ENCODE measurements around the gene MYO18A.

Gene MYO18A

DNA sequence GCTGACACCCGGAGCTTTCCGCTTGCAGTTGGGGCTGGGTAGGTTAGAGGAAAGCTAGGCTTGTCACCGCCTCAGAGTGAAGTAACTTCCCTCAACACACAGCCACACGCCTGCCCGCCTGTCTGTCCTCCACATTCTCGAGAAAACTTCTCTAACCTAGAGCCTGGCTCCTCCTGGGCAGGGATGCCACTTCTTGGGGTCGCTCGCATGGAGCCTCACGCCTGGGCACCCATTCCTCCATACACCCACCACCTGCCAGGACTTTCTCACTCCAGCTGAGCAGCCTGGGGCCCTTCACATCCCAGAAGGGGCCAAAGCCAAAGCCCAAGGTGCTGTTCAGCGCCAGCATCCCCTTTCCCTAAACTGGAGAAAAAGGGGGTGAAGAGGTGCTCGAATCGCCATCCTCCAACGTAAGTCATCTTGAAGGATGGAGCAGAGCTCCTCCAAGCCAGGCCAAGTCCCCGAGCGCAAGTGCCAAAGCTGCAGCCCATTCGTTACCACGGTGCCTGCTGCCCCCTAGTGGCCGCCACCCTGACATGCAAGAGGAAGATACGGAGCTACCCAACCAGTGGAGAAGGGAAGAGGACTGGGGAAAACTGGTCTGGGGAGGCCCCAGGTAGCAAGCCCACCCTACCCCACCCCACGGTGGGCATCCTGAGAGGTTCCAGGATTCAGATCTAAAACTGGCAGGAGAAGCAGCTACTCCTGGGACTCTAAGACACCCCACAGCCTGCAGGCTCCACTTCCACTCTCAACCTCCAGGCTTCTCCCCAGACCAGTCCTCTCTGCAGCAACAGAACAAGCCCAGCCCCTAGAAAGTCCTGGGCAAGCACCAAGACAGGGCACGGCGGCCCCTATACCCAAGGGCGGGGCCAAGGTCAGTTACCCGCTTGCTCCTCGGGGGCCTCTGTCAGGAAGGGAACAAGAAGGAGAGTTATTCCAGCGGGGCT lies 63.1 kb downstream of the MYO18A start:
- DNase-seq (ENCODE audit: low read depth in 2 of 2): peak; percentile 71 to 77
- H3K4me3 ChIP-seq (replicated peaks in 1 of 2; ENCODE audit: low read depth in 2 of 2, low read length in 2 of 2): no peak overlapping the region
- TF ChIP-seq, protein P1, sequence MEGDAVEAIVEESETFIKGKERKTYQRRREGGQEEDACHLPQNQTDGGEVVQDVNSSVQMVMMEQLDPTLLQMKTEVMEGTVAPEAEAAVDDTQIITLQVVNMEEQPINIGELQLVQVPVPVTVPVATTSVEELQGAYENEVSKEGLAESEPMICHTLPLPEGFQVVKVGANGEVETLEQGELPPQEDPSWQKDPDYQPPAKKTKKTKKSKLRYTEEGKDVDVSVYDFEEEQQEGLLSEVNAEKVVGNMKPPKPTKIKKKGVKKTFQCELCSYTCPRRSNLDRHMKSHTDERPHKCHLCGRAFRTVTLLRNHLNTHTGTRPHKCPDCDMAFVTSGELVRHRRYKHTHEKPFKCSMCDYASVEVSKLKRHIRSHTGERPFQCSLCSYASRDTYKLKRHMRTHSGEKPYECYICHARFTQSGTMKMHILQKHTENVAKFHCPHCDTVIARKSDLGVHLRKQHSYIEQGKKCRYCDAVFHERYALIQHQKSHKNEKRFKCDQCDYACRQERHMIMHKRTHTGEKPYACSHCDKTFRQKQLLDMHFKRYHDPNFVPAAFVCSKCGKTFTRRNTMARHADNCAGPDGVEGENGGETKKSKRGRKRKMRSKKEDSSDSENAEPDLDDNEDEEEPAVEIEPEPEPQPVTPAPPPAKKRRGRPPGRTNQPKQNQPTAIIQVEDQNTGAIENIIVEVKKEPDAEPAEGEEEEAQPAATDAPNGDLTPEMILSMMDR (IDR thresholded peaks at IDR 0.05; ENCODE audit: low read depth, low read length): peak; percentile 91

DNA sequence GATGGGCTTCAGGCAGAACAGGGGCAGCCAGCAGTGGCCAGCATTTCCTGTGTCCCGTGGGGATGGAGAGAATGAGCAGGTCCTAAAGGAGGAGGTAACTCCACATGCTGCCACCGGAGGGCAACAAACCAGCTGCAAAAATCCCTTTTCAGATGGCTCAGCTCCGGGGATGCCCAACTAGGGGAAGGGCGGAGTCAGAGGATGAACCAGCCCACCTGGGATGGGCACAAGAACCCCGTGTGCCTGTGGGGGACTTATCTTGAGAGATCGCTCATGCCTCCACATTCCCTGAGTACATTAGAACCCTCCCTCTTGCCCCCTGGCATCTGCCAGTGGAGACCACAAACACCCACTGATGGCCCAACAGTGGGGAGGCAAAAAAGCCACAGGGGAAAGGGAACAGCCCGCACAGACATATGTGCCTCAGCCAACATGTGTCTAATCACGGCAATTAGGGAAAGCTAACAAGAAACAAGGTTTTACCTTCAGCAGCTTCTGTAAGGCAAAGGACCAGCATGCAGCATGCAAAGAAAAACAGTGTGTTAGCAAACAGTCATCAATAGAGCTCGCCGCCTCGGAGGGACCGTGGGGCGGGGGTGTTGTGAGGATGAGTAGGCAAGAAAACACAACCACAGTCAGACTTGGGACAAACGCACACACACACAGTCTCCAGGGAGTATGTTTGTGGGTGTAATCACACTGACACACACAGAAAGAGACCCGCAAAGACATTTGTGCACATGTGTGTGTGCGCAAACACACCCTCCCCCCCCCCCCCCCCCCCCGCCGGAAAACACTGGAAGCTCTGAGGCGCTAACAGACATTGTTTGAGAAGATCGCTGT lies 64.0 kb downstream of the MYO18A start:
- peak; percentile 54 to 67 for DNase-seq (ENCODE audit: low read depth in 2 of 2)
- H3K4me3 ChIP-seq (replicated peaks in 1 of 2; ENCODE audit: low read depth in 2 of 2, low read length in 2 of 2): no peak overlapping the region
- TF ChIP-seq, protein P1 (IDR thresholded peaks at IDR 0.05; ENCODE audit: low read depth, low read length): peak; percentile 55

DNA sequence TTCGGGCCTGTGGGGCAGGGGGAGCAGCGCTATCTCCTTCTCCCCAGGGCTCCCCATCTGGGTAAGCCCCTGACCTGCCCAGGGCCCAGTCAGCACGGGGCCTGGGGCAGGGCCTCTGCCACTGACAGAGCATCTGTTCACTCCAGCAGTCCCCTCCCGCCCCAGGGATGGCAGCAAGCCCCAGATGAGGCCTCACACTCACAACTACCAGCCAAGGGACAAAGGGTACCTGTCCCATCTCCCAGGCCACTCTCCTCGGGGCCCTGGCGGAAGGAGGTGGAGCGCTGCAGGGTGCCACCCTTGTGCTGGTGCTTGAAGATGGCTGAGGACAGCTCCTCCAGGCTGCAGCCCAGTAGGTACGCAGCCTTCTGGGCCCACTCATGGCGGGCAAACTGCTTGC lies 64.8 kb downstream of the MYO18A start:
- TF ChIP-seq, protein P1 (IDR thresholded peaks at IDR 0.05; ENCODE audit: low read depth, low read length): no peak
- H3K4me3 ChIP-seq (replicated peaks in 1 of 2; ENCODE audit: low read depth in 2 of 2, low read length in 2 of 2): no peak overlapping the region
- no peak for DNase-seq (ENCODE audit: low read depth in 2 of 2)

DNA sequence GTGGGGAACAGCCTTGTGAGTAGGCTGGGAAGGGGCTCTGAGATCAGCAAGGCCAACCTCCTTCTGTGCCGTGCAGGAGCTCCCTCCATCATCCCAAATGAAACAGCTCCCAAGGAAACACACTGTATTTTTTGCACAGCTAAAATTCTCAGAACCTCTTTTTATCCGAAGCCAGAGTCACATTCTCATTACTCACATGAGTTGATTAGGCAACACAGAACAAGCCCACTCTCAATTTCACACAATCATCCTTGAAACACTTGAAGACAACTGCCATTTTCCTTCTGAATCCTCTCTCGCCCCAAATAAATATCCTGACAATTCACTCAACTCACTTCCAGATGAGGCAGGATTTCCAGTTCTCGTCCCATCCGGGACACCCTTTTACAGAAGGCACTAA lies 66.1 kb downstream of the MYO18A start:
- no peak for DNase-seq (ENCODE audit: low read depth in 2 of 2)
- TF ChIP-seq, protein P1 (IDR thresholded peaks at IDR 0.05; ENCODE audit: low read depth, low read length): no peak
- H3K4me3 ChIP-seq (replicated peaks in 1 of 2; ENCODE audit: low read depth in 2 of 2, low read length in 2 of 2): no peak overlapping the region

DNA sequence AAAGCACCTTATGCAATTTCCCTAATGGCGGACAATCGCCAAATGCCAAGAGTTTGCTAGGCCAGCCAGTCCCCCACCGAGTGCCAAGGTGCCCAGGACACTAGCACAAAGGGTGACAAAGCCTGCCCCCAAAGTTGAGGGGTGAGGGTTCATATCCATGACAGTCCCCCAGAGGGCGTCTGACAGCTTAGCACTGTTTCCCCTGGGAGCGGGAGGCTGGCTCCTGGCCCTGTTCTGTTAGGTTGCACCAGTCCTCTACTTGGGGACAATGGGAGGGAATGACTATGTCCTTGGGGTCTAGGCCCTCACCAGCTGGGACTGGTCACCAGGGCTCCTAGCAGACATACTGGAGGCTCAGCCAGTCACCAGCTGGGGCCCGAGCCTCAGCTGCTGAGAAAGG lies 66.9 kb downstream of the MYO18A start:
- no peak overlapping the region for H3K4me3 ChIP-seq (replicated peaks in 1 of 2; ENCODE audit: low read depth in 2 of 2, low read length in 2 of 2)
- TF ChIP-seq, protein P1 (IDR thresholded peaks at IDR 0.05; ENCODE audit: low read depth, low read length): no peak
- no peak for DNase-seq (ENCODE audit: low read depth in 2 of 2)

DNA sequence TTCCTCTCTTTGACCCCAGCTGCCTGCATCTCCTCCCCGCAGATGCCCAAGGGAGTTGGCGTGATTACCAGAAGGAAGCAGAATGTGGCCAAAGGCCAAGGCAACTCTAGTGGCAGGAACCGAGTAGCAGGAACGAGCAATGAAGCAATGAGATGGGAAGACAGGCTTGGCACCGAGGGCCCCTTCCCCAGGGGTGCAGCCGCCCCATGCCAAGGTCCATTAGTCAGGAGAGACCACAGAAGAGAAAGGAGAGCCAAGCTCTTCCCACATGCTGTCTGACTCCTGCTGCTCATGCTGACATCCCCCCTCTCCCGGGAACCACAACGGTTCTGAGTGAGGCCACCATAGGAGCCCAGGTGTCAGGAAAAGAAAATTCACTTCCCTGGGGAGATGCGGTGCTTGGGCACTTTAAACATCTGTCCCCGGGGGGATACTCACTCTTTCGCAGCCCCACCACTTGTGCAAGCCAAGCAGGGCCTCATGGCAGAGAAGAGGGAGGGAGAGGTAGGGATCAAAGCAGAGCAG lies 67.4 kb downstream of the MYO18A start:
- H3K4me3 ChIP-seq (replicated peaks in 1 of 2; ENCODE audit: low read depth in 2 of 2, low read length in 2 of 2): no peak overlapping the region
- DNase-seq (ENCODE audit: low read depth in 2 of 2): peak; percentile 67
- TF ChIP-seq, protein P1 (IDR thresholded peaks at IDR 0.05; ENCODE audit: low read depth, low read length): no peak

Measured in cardiac fibroblast (primary cell).